GM19372 (cell line): ENCODE results near the gene MAZ.

Experiments used
- ATAC-seq: cut with Tn5 transposase; IDR thresholded peaks from one replicate; pipeline ENCODE4 v1.9.1; 2021; ENCODE audit warnings: mild to moderate bottlenecking, low read depth, moderate library complexity; ENCODE audit not compliant: unreplicated experiment

MAZ gene

GRCh38 chr16:29845656-29846055 is 39.3 kb downstream of the MAZ start:
- ATAC-seq = no peak

- no peak for ATAC-seq
These were observed 42.3 kb downstream of the MAZ start for GRCh38 chr16:29848420-29849297.

GRCh38 chr16:29849505-29849904 is 43.2 kb downstream of the MAZ start:
- no peak for ATAC-seq

GRCh38 chr16:29850998-29851397 is 44.7 kb downstream of the MAZ start:
- ATAC-seq = no peak

GRCh38 chr16:29852654-29853053 is 46.3 kb downstream of the MAZ start:
- no peak for ATAC-seq

- ATAC-seq = no peak
These were observed 48.3 kb downstream of the MAZ start for GRCh38 chr16:29854520-29855100.

- no peak for ATAC-seq
These were observed 50.9 kb downstream of the MAZ start for GRCh38 chr16:29857133-29857760.

GRCh38 chr16:29858149-29858849 is 52.0 kb downstream of the MAZ start:
- no peak for ATAC-seq

- no peak for ATAC-seq
These were observed 52.6 kb downstream of the MAZ start for GRCh38 chr16:29858974-29859373.

- ATAC-seq = no peak
These were observed 53.9 kb downstream of the MAZ start for GRCh38 chr16:29860218-29860617.
